GM23248 (cell line): Measurements from ENCODE around the gene CEP57.

Experiments
- EZH2 ChIP-seq: fragments of 200-600 bp; sonication (generic); IDR thresholded peaks from 2 replicates; pipeline ENCODE4 v1.6.1; 2018; ENCODE audit warnings: antibody characterized with exemption, mild to moderate bottlenecking; ENCODE audit not compliant: insufficient read depth, poor library complexity, severe bottlenecking
- EZH2phosphoT487 ChIP-seq: fragments of 200-600 bp; sonication (generic); IDR thresholded peaks from 2 replicates; pipeline ENCODE4 v1.6.1; 2018; ENCODE audit warnings: antibody characterized with exemption, moderate library complexity, mild to moderate bottlenecking, low read depth; ENCODE audit not compliant: insufficient read depth

- TF ChIP-seq EZH2 (no peak), EZH2phosphoT487 (no peak)
Measured at GRCh38 chr11:95778699-95779098, 11.6 kb upstream of the CEP57 start.
